ENCODE data around the gene EIF4EBP3. TPM values are rescaled to one million over a fixed set of nuclear protein-coding genes. Genes with fewer than 3 reads are reported as not detected.

Gene EIF4EBP3
- total RNA-seq, 1 experiment from 2014 or later: 35.3 TPM

DNA sequence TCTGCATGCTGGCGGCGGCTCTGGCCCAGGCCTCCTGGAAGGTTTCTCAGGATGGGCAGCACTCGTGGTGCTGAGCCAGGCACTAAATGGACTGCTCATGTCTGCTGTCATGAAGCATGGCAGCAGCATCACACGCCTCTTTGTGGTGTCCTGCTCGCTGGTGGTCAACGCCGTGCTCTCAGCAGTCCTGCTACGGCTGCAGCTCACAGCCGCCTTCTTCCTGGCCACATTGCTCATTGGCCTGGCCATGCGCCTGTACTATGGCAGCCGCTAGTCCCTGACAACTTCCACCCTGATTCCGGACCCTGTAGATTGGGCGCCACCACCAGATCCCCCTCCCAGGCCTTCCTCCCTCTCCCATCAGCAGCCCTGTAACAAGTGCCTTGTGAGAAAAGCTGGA lies 20.4 kb downstream of the EIF4EBP3 start:
- ChIA-PET CTCF (interaction anchor here (1.6 to 2.9 kb wide), 2 partner anchors 10 to 20 kb away, joined by 3 to 14 read pairs; partner anchors contain the start of gene EIF4EBP3), POLR2A (interaction anchor here (0.7 to 10.4 kb wide), 3 partner anchors 67 to 453 kb away, joined by 3 to 169 read pairs (median 143); partner anchors contain the start of genes CD14, IK, NDUFA2 and TMCO6)
- no TSS peak for BruUV-seq (replicated peaks)
- intact Hi-C loops (cut with micrococcal nuclease): no loop called here
- no peak overlapping the region for H3K27ac Mint-ChIP-seq (ENCODE audit: low read depth, unreplicated experiment)
- TF ChIP-seq, protein P1, sequence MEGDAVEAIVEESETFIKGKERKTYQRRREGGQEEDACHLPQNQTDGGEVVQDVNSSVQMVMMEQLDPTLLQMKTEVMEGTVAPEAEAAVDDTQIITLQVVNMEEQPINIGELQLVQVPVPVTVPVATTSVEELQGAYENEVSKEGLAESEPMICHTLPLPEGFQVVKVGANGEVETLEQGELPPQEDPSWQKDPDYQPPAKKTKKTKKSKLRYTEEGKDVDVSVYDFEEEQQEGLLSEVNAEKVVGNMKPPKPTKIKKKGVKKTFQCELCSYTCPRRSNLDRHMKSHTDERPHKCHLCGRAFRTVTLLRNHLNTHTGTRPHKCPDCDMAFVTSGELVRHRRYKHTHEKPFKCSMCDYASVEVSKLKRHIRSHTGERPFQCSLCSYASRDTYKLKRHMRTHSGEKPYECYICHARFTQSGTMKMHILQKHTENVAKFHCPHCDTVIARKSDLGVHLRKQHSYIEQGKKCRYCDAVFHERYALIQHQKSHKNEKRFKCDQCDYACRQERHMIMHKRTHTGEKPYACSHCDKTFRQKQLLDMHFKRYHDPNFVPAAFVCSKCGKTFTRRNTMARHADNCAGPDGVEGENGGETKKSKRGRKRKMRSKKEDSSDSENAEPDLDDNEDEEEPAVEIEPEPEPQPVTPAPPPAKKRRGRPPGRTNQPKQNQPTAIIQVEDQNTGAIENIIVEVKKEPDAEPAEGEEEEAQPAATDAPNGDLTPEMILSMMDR (IDR thresholded peaks at IDR 0.05; ENCODE audit: unreplicated experiment): no peak
- H3K9me3 Mint-ChIP-seq (ENCODE audit: unreplicated experiment): no peaks in the 10 kb centered on the region
- H3K4me3 Mint-ChIP-seq (ENCODE audit: unreplicated experiment): no peak overlapping the region
- no peak for DNase-seq (ENCODE audit: unreplicated experiment)
- H3K4me1 Mint-ChIP-seq (ENCODE audit: insufficient read depth, unreplicated experiment): peaks cover 22% of the 10 kb centered on the region
- H3K36me3 Mint-ChIP-seq (ENCODE audit: insufficient read depth, unreplicated experiment): peaks cover 24% of the 10 kb centered on the region
- no peaks in the 10 kb centered on the region for H3K27me3 Mint-ChIP-seq (ENCODE audit: insufficient read depth, unreplicated experiment)

DNA sequence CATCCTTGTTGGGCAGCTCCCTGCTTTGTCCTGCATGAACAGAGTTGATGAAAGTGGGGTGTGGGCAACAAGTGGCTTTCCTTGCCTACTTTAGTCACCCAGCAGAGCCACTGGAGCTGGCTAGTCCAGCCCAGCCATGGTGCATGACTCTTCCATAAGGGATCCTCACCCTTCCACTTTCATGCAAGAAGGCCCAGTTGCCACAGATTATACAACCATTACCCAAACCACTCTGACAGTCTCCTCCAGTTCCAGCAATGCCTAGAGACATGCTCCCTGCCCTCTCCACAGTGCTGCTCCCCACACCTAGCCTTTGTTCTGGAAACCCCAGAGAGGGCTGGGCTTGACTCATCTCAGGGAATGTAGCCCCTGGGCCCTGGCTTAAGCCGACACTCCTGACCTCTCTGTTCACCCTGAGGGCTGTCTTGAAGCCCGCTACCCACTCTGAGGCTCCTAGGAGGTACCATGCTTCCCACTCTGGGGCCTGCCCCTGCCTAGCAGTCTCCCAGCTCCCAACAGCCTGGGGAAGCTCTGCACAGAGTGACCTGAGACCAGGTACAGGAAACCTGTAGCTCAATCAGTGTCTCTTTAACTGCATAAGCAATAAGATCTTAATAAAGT lies 21.1 kb downstream of the EIF4EBP3 start:
- intact Hi-C loops (cut with micrococcal nuclease): no loop called here
- H3K27ac Mint-ChIP-seq (ENCODE audit: low read depth, unreplicated experiment): no peak overlapping the region
- TF ChIP-seq, protein P1 (IDR thresholded peaks at IDR 0.05; ENCODE audit: unreplicated experiment): no peak
- peaks cover 20% of the 10 kb centered on the region for H3K4me1 Mint-ChIP-seq (ENCODE audit: insufficient read depth, unreplicated experiment)
- ChIA-PET POLR2A (interaction anchor here (0.6 to 10.4 kb wide), 7 partner anchors 11 to 453 kb away, joined by 3 to 169 read pairs (median 5); partner anchors contain the start of genes CD14, IK, NDUFA2 and SRA1), CTCF (interaction anchor here (0.8 to 1.6 kb wide), 2 partner anchors 9 to 202 kb away, joined by 3 to 4 read pairs; no protein-coding TSS in a partner anchor)
- no peak for DNase-seq (ENCODE audit: unreplicated experiment)
- no peaks in the 10 kb centered on the region for H3K27me3 Mint-ChIP-seq (ENCODE audit: insufficient read depth, unreplicated experiment)
- H3K4me3 Mint-ChIP-seq (ENCODE audit: unreplicated experiment): no peak overlapping the region
- TSS peak; percentile 3 for BruUV-seq (replicated peaks)
- peaks cover 24% of the 10 kb centered on the region for H3K36me3 Mint-ChIP-seq (ENCODE audit: insufficient read depth, unreplicated experiment)
- H3K9me3 Mint-ChIP-seq (ENCODE audit: unreplicated experiment): no peaks in the 10 kb centered on the region

GRCh38 chr5:140569197-140569596 lies 21.7 kb downstream of the EIF4EBP3 start:
- H3K27ac Mint-ChIP-seq (ENCODE audit: low read depth, unreplicated experiment): no peak overlapping the region
- intact Hi-C loops (cut with micrococcal nuclease): no loop called here
- CTCF ChIA-PET: interaction anchor here (0.7 to 1.2 kb wide), 6 partner anchors 9 to 203 kb away, joined by 3 to 5 read pairs (median 4); partner anchors contain the start of genes CD14, IK and NDUFA2

GRCh38 chr5:140570058-140570457 lies 22.6 kb downstream of the EIF4EBP3 start:
- CTCF ChIA-PET: interaction anchor here (0.7 to 2.3 kb wide), 8 partner anchors 8 to 198 kb away, joined by 3 to 6 read pairs (median 3); partner anchors contain the start of genes CD14, EIF4EBP3, IK and NDUFA2
- TF ChIP-seq, protein P1 (IDR thresholded peaks at IDR 0.05; ENCODE audit: unreplicated experiment): no peak
- Mint-ChIP-seq H3K9me3 (ENCODE audit: unreplicated experiment) (no peaks in the 10 kb centered on the region), H3K36me3 (ENCODE audit: insufficient read depth, unreplicated experiment) (peaks cover 24% of the 10 kb centered on the region), H3K4me3 (ENCODE audit: unreplicated experiment) (no peak overlapping the region), H3K27ac (ENCODE audit: low read depth, unreplicated experiment) (no peak overlapping the region), H3K27me3 (ENCODE audit: insufficient read depth, unreplicated experiment) (no peaks in the 10 kb centered on the region), H3K4me1 (ENCODE audit: insufficient read depth, unreplicated experiment) (peaks cover 15% of the 10 kb centered on the region)
- intact Hi-C loops (cut with micrococcal nuclease): no loop called here
- DNase-seq (ENCODE audit: unreplicated experiment): no peak
- POLR2A ChIA-PET: interaction anchor here (0.6 to 10.4 kb wide), 6 partner anchors 13 to 150 kb away, joined by 3 to 169 read pairs (median 4); partner anchors contain the start of genes IK, NDUFA2 and SRA1
- no TSS peak for BruUV-seq (replicated peaks)

More at GRCh38 chr5:140569197-140569596, 21.7 kb downstream of the EIF4EBP3 start:
- BruUV-seq (replicated peaks): no TSS peak
- DNase-seq (ENCODE audit: unreplicated experiment): no peak
- POLR2A ChIA-PET: interaction anchor here (0.6 to 10.4 kb wide), 5 partner anchors 12 to 211 kb away, joined by 3 to 169 read pairs (median 5); partner anchors contain the start of genes IK, NDUFA2 and SRA1
- Mint-ChIP-seq H3K4me1 (ENCODE audit: insufficient read depth, unreplicated experiment) (peaks cover 15% of the 10 kb centered on the region), H3K36me3 (ENCODE audit: insufficient read depth, unreplicated experiment) (peaks cover 24% of the 10 kb centered on the region), H3K9me3 (ENCODE audit: unreplicated experiment) (no peaks in the 10 kb centered on the region), H3K27me3 (ENCODE audit: insufficient read depth, unreplicated experiment) (no peaks in the 10 kb centered on the region), H3K4me3 (ENCODE audit: unreplicated experiment) (no peak overlapping the region)
- TF ChIP-seq, protein P1 (IDR thresholded peaks at IDR 0.05; ENCODE audit: unreplicated experiment): no peak
